ENCODE data around the gene UNC13A. TPM values are rescaled to one million over a fixed set of nuclear protein-coding genes. Genes with fewer than 3 reads are reported as not detected.

Gene UNC13A
- total and polyA plus RNA-seq, 12 donors, result 0.57 to 9.7 (median 1.8) TPM

- H3K27ac ChIP-seq, result peak overlapping the region in 1 of 5 donors; percentile 86
- 21 to 23% (median 23%) methylated on average over 12 to 18 of the region's 18 CpGs for WGBS, 4 donors
- H3K36me3 ChIP-seq (replicated peaks in 1 of 2), result no peaks in the 10 kb centered on the region
- H3K4me3 ChIP-seq, result peak overlapping the region in 1 of 4 donors; percentile 44
- TF ChIP-seq, protein P1, sequence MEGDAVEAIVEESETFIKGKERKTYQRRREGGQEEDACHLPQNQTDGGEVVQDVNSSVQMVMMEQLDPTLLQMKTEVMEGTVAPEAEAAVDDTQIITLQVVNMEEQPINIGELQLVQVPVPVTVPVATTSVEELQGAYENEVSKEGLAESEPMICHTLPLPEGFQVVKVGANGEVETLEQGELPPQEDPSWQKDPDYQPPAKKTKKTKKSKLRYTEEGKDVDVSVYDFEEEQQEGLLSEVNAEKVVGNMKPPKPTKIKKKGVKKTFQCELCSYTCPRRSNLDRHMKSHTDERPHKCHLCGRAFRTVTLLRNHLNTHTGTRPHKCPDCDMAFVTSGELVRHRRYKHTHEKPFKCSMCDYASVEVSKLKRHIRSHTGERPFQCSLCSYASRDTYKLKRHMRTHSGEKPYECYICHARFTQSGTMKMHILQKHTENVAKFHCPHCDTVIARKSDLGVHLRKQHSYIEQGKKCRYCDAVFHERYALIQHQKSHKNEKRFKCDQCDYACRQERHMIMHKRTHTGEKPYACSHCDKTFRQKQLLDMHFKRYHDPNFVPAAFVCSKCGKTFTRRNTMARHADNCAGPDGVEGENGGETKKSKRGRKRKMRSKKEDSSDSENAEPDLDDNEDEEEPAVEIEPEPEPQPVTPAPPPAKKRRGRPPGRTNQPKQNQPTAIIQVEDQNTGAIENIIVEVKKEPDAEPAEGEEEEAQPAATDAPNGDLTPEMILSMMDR (IDR thresholded peaks at IDR 0.05), result no peak
- TF ChIP-seq POLR2A (IDR thresholded peaks at IDR 0.05), result no peak
- no peak for DNase-seq
- H3K9me3 ChIP-seq (replicated peaks in 1 of 3), result no peaks in the 10 kb centered on the region
- peaks cover 4% of the 10 kb centered on the region for H3K27me3 ChIP-seq
- peaks cover 5 to 8% of the 10 kb centered on the region in 2 donors for H3K4me1 ChIP-seq (replicated peaks in 1 of 2)
- intact Hi-C loops (cut with DNase I), result no loop called here
Observed at GRCh38 chr19:17606590-17607185, 81.5 kb downstream of the UNC13A start.

- 1 to 5% (median 2%) methylated on average over 13 to 85 of the region's 85 CpGs for WGBS, 4 donors
- no peaks in the 10 kb centered on the region for H3K9me3 ChIP-seq (replicated peaks in 1 of 3)
- DNase-seq, result peak; percentile 65 to 84 (median 75)
- no peak for TF ChIP-seq POLR2A (IDR thresholded peaks at IDR 0.05)
- TF ChIP-seq, protein P1 (IDR thresholded peaks at IDR 0.05), result peak; percentile 10 to 74 (median 48)
- intact Hi-C loops (cut with DNase I), result no loop called here
- peak overlapping the region in 4 of 5 donors; percentile 1 to 86 (median 52) for H3K27ac ChIP-seq
- H3K4me1 ChIP-seq (replicated peaks in 1 of 2), result peaks cover 5 to 8% of the 10 kb centered on the region in 2 donors
- peaks cover 4% of the 10 kb centered on the region for H3K27me3 ChIP-seq
- no peaks in the 10 kb centered on the region for H3K36me3 ChIP-seq (replicated peaks in 1 of 2)
- peak overlapping the region in 1 of 4 donors; percentile 44 for H3K4me3 ChIP-seq
Observed at GRCh38 chr19:17605761-17606589, 82.2 kb downstream of the UNC13A start.

DNA sequence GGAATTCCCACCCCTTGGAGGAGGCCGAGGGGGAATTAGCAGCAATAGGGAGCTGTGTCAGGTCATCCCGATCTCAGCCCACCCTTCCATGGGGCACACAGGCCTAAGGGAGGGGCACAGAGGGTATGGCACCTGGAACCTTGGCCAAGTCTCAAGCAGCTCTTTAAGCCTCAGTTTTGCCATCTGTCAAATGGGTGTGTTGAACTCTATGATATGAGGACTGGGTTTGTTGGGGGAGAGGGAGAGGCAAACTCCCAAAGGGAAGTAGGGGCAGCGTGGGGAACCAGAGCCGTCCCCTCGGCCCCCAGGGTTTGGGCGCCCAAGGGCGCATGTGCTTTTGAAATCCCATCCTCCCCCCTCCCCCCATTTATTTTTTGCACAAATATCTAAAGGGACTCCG, 83.0 kb downstream of the UNC13A start:
- H3K36me3 ChIP-seq (replicated peaks in 1 of 2), result no peaks in the 10 kb centered on the region
- H3K27ac ChIP-seq, result no peak overlapping the region
- intact Hi-C loops (cut with DNase I), result no loop called here
- H3K4me3 ChIP-seq, result no peak overlapping the region
- H3K4me1 ChIP-seq (replicated peaks in 1 of 2), result peaks cover 5 to 8% of the 10 kb centered on the region in 2 donors
- 80 to 94% (median 81%) methylated on average over 8 of the region's 8 CpGs for WGBS, 4 donors
- TF ChIP-seq POLR2A (IDR thresholded peaks at IDR 0.05), result no peak
- TF ChIP-seq, protein P1 (IDR thresholded peaks at IDR 0.05), result no peak
- H3K27me3 ChIP-seq, result peaks cover 4% of the 10 kb centered on the region
- DNase-seq, result no peak
- H3K9me3 ChIP-seq (replicated peaks in 1 of 3), result no peaks in the 10 kb centered on the region

- Histone ChIP-seq H3K9me3 (replicated peaks in 1 of 3) (no peaks in the 10 kb centered on the region), H3K4me1 (replicated peaks in 1 of 2) (peaks cover 5 to 8% of the 10 kb centered on the region in 2 donors), H3K27me3 (peaks cover 4% of the 10 kb centered on the region), H3K36me3 (replicated peaks in 1 of 2) (no peaks in the 10 kb centered on the region), H3K27ac (no peak overlapping the region), H3K4me3 (no peak overlapping the region)
- 65 to 78% (median 69%) methylated on average over 8 of the region's 8 CpGs for WGBS, 4 donors
- intact Hi-C loops (cut with DNase I), result no loop called here
- no peak for DNase-seq
- no peak for TF ChIP-seq POLR2A (IDR thresholded peaks at IDR 0.05)
- TF ChIP-seq, protein P1 (IDR thresholded peaks at IDR 0.05), result no peak
Observed at GRCh38 chr19:17604372-17605025, 83.7 kb downstream of the UNC13A start.

Measured in adrenal gland (tissue), 12 donors.